AG04449 (cell line): ENCODE results near the gene CCDC85C.

Experiments
- CTCF ChIA-PET: fragments of 350-600 bp; formaldehyde crosslinking; extraction: SDS; loops from one replicate; lab custom pipeline; 2021; ENCODE audit warnings: antibody characterized with exemption; lab: Yijun Ruan, JAX
- POLR2A ChIA-PET: fragments of 400-600, 350-600 bp; formaldehyde crosslinking; extraction: SDS; loops from one replicate; lab custom pipeline; 2020; ENCODE audit warnings: antibody characterized with exemption, inconsistent platforms; lab: Yijun Ruan, JAX
- DNase-seq: peaks from one replicate; pipeline ENCODE4 v3.0.0-alpha.2; 2010; ENCODE audit warnings: low read depth, low spot score
- H3K4me3 ChIP-seq: 2 replicates; pipeline ENCODE4 v1.5.1; 2011; ENCODE audit warnings: low read depth, mild to moderate bottlenecking, control low read depth, low read length
- TF ChIP-seq, protein P1 (sequence below): IDR thresholded peaks from one replicate; pipeline ENCODE4 v1.5.1; 2011; ENCODE audit warnings: mild to moderate bottlenecking, moderate library complexity, low read length, control low read depth, inconsistent platforms; ENCODE audit not compliant: insufficient read depth; ENCODE audit errors: missing control alignments

The CCDC85C gene

GRCh38 chr14:99463974-99464373 lies 140.0 kb downstream of the CCDC85C start:
- TF ChIP-seq, protein P1, sequence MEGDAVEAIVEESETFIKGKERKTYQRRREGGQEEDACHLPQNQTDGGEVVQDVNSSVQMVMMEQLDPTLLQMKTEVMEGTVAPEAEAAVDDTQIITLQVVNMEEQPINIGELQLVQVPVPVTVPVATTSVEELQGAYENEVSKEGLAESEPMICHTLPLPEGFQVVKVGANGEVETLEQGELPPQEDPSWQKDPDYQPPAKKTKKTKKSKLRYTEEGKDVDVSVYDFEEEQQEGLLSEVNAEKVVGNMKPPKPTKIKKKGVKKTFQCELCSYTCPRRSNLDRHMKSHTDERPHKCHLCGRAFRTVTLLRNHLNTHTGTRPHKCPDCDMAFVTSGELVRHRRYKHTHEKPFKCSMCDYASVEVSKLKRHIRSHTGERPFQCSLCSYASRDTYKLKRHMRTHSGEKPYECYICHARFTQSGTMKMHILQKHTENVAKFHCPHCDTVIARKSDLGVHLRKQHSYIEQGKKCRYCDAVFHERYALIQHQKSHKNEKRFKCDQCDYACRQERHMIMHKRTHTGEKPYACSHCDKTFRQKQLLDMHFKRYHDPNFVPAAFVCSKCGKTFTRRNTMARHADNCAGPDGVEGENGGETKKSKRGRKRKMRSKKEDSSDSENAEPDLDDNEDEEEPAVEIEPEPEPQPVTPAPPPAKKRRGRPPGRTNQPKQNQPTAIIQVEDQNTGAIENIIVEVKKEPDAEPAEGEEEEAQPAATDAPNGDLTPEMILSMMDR, result no peak
- ChIA-PET POLR2A (no interaction called here), CTCF (interaction anchor here (1.1 kb wide), 1 partner anchor 14 kb away, joined by 3 read pairs; no protein-coding TSS in a partner anchor)
- no peak for DNase-seq
- no peak overlapping the region for H3K4me3 ChIP-seq

DNA sequence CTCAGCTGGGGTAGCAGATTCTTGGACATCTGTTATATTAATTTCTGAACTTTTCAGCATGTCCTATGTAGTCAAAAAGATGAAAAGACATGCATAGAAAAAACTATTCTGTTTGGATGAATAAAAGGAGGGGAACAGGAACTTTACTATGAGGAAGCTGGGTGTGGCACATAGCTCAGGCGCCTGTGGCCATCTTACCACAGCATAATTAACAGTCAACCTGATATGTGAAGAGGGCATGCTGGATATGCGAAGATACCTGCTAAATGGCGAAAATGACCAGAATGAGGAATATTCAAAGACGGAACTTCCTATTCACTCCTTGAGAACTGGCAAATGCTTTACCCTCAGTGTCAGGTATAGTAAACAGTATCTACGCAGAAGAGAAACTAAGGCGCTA lies 141.8 kb downstream of the CCDC85C start:
- CTCF ChIA-PET, result interaction anchor here (0.9 to 1.4 kb wide), 4 partner anchors 10 to 485 kb away, joined by 3 to 6 read pairs (median 3); no protein-coding TSS in a partner anchor
- no peak for DNase-seq
- POLR2A ChIA-PET, result no interaction called here
- H3K4me3 ChIP-seq, result no peak overlapping the region
- TF ChIP-seq, protein P1, result no peak

- H3K4me3 ChIP-seq, result no peak overlapping the region
- POLR2A ChIA-PET, result no interaction called here
- DNase-seq, result no peak
- TF ChIP-seq, protein P1, result no peak
- CTCF ChIA-PET, result interaction anchor here (0.7 to 1.3 kb wide), 3 partner anchors 31 to 485 kb away, joined by 3 read pairs; no protein-coding TSS in a partner anchor
Observed at GRCh38 chr14:99461411-99462085, 142.5 kb downstream of the CCDC85C start.

DNA sequence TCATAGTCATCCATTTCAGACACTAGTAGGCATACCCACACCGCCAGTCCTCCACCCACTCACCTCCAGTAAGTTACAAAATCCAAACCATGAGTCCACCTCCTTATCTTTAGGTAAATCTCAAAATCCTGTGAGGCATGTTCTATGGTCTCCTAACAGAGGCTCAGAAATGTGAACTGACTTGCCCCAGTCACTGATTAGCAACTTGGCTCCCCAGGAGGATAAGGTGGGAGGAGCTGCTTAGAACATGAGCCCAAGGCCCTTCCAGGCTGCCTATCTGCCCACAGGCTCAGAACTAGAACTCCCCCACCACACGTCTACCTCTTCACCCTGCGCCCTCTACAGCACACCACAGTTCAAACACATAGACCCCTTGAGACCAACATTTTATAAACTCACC lies 143.2 kb downstream of the CCDC85C start:
- POLR2A ChIA-PET, result no interaction called here
- CTCF ChIA-PET, result interaction anchor here (0.7 kb wide), 1 partner anchor 31 kb away, joined by 3 read pairs; no protein-coding TSS in a partner anchor
- no peak for DNase-seq

DNA sequence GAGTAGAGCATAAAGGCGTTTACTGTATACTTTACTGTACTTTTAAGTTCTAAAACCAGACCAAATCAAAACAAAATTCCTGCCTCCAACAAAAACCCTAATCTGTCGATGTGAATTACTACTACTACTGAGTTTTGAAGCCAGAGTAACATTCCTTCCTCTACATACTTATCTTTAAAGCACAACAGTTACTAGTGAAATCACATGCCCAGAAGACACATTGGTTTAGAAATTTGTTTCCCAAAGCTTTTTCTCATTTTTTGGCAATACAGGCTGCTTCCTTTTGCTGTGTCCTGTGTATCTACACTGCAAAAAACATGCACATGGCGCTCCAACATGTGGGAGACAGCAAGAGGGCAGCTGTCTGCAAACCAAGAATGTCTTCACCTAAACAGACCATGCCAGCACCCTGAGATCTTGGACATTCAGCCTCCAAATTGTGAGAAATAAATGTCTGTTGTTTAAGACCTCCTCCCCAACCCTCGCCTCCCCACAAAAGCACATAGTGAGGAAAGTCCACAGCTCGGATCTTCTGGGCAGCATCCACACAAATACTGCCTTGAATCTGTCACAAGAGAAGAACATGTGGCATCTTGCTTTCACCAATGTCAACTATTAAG lies 144.4 kb downstream of the CCDC85C start:
- POLR2A ChIA-PET, result no interaction called here
- CTCF ChIA-PET, result interaction anchor here (0.8 kb wide), 1 partner anchor 21 kb away, joined by 3 read pairs; no protein-coding TSS in a partner anchor
- TF ChIP-seq, protein P1, result no peak
- no peak overlapping the region for H3K4me3 ChIP-seq
- peak; percentile 24 for DNase-seq

More for the DNA sequence above, 143.2 kb downstream of the CCDC85C start:
- H3K4me3 ChIP-seq, result no peak overlapping the region
- TF ChIP-seq, protein P1, result no peak

GRCh38 chr14:99454246-99454645 lies 149.8 kb downstream of the CCDC85C start:
- DNase-seq, result no peak
- ChIA-PET POLR2A (no interaction called here), CTCF (interaction anchor here (0.9 kb wide), 1 partner anchor 13 kb away, joined by 3 read pairs; no protein-coding TSS in a partner anchor)
- no peak overlapping the region for H3K4me3 ChIP-seq
- TF ChIP-seq, protein P1, result no peak
